Measurements from ENCODE around the gene KDM4D.

KDM4D gene

GRCh38 chr11:95042239-95042638 is 68.7 kb downstream of the KDM4D start:
- Mint-ChIP-seq H3K9me3 (no peaks in the 10 kb centered on the region), H3K4me3 (no peak overlapping the region), H3K27ac (no peak overlapping the region), H3K27me3 (peaks cover 75% of the 10 kb centered on the region), H3K4me1 (peaks cover 12% of the 10 kb centered on the region)
- DNase-seq = no peak
- ATAC-seq = no peak

GRCh38 chr11:95042906-95043305 is 69.4 kb downstream of the KDM4D start:
- peaks cover 73% of the 10 kb centered on the region for H3K27me3 Mint-ChIP-seq

GRCh38 chr11:95044010-95044409 is 70.5 kb downstream of the KDM4D start:
- Mint-ChIP-seq H3K9me3 (no peaks in the 10 kb centered on the region), H3K27me3 (peaks cover 70% of the 10 kb centered on the region), H3K4me1 (peaks cover 7% of the 10 kb centered on the region), H3K27ac (no peak overlapping the region), H3K4me3 (no peak overlapping the region)
- ATAC-seq (no peak), DNase-seq (no peak)

More at GRCh38 chr11:95042906-95043305, 69.4 kb downstream of the KDM4D start:
- ATAC-seq (no peak), DNase-seq (no peak)
- Mint-ChIP-seq H3K27ac (no peak overlapping the region), H3K4me1 (peaks cover 12% of the 10 kb centered on the region), H3K9me3 (no peaks in the 10 kb centered on the region), H3K4me3 (no peak overlapping the region)

GRCh38 chr11:95045812-95046211 is 72.3 kb downstream of the KDM4D start:
- no peaks in the 10 kb centered on the region for H3K9me3 Mint-ChIP-seq
- H3K27ac Mint-ChIP-seq = no peak overlapping the region

More at GRCh38 chr11:95045812-95046211, 72.3 kb downstream of the KDM4D start:
- H3K27me3 Mint-ChIP-seq = peaks cover 64% of the 10 kb centered on the region
- no peak for DNase-seq
- ATAC-seq = no peak
- H3K4me3 Mint-ChIP-seq = no peak overlapping the region
- peaks cover 7% of the 10 kb centered on the region for H3K4me1 Mint-ChIP-seq

All from stimulated activated naive CD8-positive, alpha-beta T cell treated with anti-CD3 and anti-CD28 coated beads, Interleukin-15, amount 100 ng/mL, for 72 hours (primary cell).